Measurements from ENCODE around the gene ENOX2.
A peak's percentile ranks its signal among the peaks of the same experiment; 100 is the strongest.

Gene ENOX2

DNA sequence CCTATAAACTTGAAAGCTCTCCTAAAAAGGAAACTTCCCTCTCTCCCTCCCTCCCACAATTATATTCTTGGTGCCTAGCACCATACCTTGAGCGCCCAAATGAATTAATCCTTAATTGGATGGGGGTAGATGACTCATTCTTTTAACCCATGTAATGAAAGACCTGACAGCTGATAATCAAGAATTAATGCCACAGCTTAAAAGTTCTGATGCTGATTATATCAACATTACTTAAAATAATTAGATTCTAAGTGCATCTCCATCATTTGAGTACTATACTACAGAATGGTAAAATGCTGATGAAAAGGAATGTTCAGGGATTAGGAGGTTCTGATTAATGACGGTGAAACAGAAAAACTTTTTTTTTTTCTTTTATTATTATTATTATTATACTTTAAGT lies 117.0 kb downstream of the ENOX2 start:
- no peak for TF ChIP-seq CTCF (IDR thresholded peaks at IDR 0.05; ENCODE audit: low read length, missing control alignments)

GRCh38 chrX:130778773-130779172 lies 124.2 kb downstream of the ENOX2 start:
- H3K4me3 ChIP-seq (replicated peaks; ENCODE audit: low read depth, low read length), result no peak overlapping the region
- DNase-seq (ENCODE audit: low read depth), result no peak
- no peak for TF ChIP-seq CTCF (IDR thresholded peaks at IDR 0.05; ENCODE audit: low read length, missing control alignments)

More for the DNA sequence above, 117.0 kb downstream of the ENOX2 start:
- no peak for DNase-seq (ENCODE audit: low read depth)
- H3K4me3 ChIP-seq (replicated peaks; ENCODE audit: low read depth, low read length), result no peak overlapping the region

DNA sequence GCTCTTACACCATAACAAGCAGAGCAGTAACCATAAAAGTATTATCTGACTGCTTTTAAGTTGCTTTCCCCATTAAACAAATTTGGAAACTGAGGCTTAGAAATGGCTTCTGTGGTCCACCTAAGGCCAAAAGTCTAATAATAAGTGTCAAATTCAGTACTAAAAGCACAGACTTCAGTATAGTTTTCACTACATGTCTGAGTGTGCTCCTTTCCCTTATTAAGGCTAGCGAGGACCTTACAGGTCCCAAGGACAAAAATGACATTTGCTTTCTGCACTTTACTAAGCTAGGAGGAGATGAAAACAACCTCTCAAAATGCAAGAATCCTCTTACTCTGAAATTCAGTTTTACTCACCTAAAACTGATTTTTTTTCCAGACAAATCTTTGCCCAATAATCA lies 127.2 kb downstream of the ENOX2 start:
- no peak overlapping the region for H3K4me3 ChIP-seq (replicated peaks; ENCODE audit: low read depth, low read length)
- DNase-seq (ENCODE audit: low read depth), result no peak
- no peak for TF ChIP-seq CTCF (IDR thresholded peaks at IDR 0.05; ENCODE audit: low read length, missing control alignments)

GRCh38 chrX:130772776-130773143 lies 130.2 kb downstream of the ENOX2 start:
- DNase-seq (ENCODE audit: low read depth), result no peak
- TF ChIP-seq CTCF (IDR thresholded peaks at IDR 0.05; ENCODE audit: low read length, missing control alignments), result no peak
- H3K4me3 ChIP-seq (replicated peaks; ENCODE audit: low read depth, low read length), result no peak overlapping the region

DNA sequence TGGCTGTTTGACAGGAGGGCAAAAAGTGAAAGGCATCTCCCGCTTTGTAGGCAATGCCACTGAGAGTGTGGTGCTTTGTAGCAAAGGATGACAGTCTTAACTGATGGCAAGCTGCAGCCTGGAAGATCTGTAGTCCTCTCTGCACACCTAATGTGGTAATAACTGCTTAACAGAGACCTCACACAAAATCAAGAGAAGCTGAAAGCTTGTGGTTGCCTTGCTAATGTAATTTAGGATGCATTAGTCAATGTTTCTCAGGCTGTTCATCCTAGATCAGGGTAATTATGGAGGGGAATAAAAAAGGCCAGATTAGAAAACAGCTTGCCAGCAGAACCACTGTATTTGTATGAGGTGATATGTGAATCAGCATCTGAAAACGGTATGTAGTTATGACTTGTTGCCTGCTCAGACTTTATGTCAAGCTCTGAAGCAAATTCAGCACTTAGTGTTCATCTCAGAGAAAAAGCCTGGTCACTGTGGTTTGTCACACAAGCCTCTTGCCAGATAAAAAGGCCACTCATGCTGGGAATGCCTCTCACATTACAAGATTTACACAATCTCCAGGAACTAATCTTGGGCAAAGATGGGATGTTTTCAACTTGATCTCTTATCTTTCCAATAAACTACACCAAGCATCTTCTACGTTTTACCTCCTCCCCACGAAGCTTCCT lies 130.8 kb downstream of the ENOX2 start:
- no peak overlapping the region for H3K4me3 ChIP-seq (replicated peaks; ENCODE audit: low read depth, low read length)
- no peak for TF ChIP-seq CTCF (IDR thresholded peaks at IDR 0.05; ENCODE audit: low read length, missing control alignments)
- DNase-seq (ENCODE audit: low read depth), result peak; percentile 11

DNA sequence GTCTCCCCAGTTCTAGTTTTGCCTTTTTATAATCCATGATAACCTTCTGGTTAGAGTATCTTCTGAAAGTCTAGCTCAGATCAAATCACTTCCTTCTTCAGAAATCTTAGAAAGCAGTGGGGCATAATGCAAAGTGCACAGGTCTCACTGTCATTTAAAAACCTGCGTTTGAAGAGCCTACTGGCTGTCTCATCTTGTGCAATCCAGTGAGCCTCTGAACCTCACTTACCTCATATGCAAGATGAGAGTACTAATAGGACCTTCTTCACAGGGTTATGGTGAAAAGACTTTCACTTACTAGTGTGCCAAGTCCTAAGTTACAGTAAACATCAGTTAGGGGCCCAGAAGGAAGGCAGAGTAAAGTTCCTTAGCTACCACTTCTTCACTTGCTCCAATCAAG lies 131.4 kb downstream of the ENOX2 start:
- TF ChIP-seq CTCF (IDR thresholded peaks at IDR 0.05; ENCODE audit: low read length, missing control alignments), result no peak
- H3K4me3 ChIP-seq (replicated peaks; ENCODE audit: low read depth, low read length), result no peak overlapping the region
- DNase-seq (ENCODE audit: low read depth), result no peak

DNA sequence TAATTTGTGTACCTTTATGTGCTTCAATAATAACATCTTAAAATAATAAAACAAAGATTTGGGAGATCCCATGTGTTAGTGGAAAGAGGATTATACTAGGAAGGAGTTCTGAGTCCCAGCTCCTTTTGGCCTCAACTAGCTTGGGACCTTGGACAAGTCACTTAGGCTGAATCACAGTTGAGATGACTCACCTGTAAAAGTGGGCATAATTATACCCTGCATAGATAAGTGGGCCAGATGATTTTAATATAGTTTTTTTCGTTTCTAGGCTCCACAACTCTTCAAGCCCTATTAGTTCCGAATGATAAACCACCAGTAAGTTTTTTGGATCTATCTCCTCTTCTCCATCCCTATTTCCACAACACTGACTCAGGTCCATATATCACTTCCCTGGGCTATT lies 131.8 kb downstream of the ENOX2 start:
- no peak for DNase-seq (ENCODE audit: low read depth)
- no peak overlapping the region for H3K4me3 ChIP-seq (replicated peaks; ENCODE audit: low read depth, low read length)
- no peak for TF ChIP-seq CTCF (IDR thresholded peaks at IDR 0.05; ENCODE audit: low read length, missing control alignments)

All from fibroblast of pulmonary artery (primary cell).